HG03175 (cell line): ENCODE data around the gene UNC5A.

Experiments
- ATAC-seq: cut with Tn5 transposase; IDR thresholded peaks from one replicate; pipeline ENCODE4 v1.9.1; 2021; ENCODE audit warnings: mild to moderate bottlenecking, moderate library complexity; ENCODE audit not compliant: unreplicated experiment

The UNC5A gene

GRCh38 chr5:176844281-176844680, 33.9 kb downstream of the UNC5A start:
- no peak for ATAC-seq

GRCh38 chr5:176844706-176845391, 34.5 kb downstream of the UNC5A start:
- no peak for ATAC-seq

GRCh38 chr5:176845392-176845713, 35.0 kb downstream of the UNC5A start:
- no peak for ATAC-seq

- no peak for ATAC-seq
Measured at GRCh38 chr5:176846335-176847140, 36.2 kb downstream of the UNC5A start.

GRCh38 chr5:176847148-176847547, 36.8 kb downstream of the UNC5A start:
- no peak for ATAC-seq

GRCh38 chr5:176847726-176848290, 37.4 kb downstream of the UNC5A start:
- no peak for ATAC-seq

- no peak for ATAC-seq
Measured at GRCh38 chr5:176848651-176849050, 38.3 kb downstream of the UNC5A start.

- ATAC-seq: no peak
Measured at GRCh38 chr5:176849611-176850227, 39.4 kb downstream of the UNC5A start.

- no peak for ATAC-seq
Measured at GRCh38 chr5:176850371-176851245, 40.2 kb downstream of the UNC5A start.

- no peak for ATAC-seq
Measured at GRCh38 chr5:176851380-176851779, 41.0 kb downstream of the UNC5A start.

GRCh38 chr5:176851871-176852658, 41.7 kb downstream of the UNC5A start:
- no peak for ATAC-seq

GRCh38 chr5:176853151-176853778, 42.9 kb downstream of the UNC5A start:
- no peak for ATAC-seq

- ATAC-seq: no peak
Measured at GRCh38 chr5:176854164-176854563, 43.8 kb downstream of the UNC5A start.

GRCh38 chr5:176855598-176855997, 45.2 kb downstream of the UNC5A start:
- no peak for ATAC-seq

- no peak for ATAC-seq
Measured at GRCh38 chr5:176856746-176857145, 46.4 kb downstream of the UNC5A start.

- ATAC-seq: no peak
Measured at GRCh38 chr5:176857216-176857893, 47.0 kb downstream of the UNC5A start.

- ATAC-seq: no peak
Measured at GRCh38 chr5:176857894-176858273, 47.5 kb downstream of the UNC5A start.

GRCh38 chr5:176859916-176860315, 49.6 kb downstream of the UNC5A start:
- ATAC-seq: no peak

GRCh38 chr5:176860381-176860780, 50.0 kb downstream of the UNC5A start:
- no peak for ATAC-seq
